NCI-H146 treated with DMSO at 0.1 percent for 48 hours (cell line): ENCODE data around the gene UBE2H.
"Not testable (repeated sequence)": the region's sequence is repeated elsewhere in the genome, so short reads cannot be mapped to it uniquely, and the experiment has no call there.

ENCODE experiments used
- DNase-seq: peaks from one replicate; lab custom pipeline; 2025; ENCODE audit not compliant: unreplicated experiment; lab: John Stamatoyannopoulos, UW

The UBE2H gene

GRCh38 chr7:129875745-129876411 is 76.9 kb downstream of the UBE2H start:
- no peak for DNase-seq

- no peak for DNase-seq
Measured at GRCh38 chr7:129875160-129875559, 77.6 kb downstream of the UBE2H start.

- DNase-seq = no peak
Measured at GRCh38 chr7:129874722-129875121, 78.0 kb downstream of the UBE2H start.

GRCh38 chr7:129872054-129872453 is 80.7 kb downstream of the UBE2H start:
- no peak for DNase-seq

DNA sequence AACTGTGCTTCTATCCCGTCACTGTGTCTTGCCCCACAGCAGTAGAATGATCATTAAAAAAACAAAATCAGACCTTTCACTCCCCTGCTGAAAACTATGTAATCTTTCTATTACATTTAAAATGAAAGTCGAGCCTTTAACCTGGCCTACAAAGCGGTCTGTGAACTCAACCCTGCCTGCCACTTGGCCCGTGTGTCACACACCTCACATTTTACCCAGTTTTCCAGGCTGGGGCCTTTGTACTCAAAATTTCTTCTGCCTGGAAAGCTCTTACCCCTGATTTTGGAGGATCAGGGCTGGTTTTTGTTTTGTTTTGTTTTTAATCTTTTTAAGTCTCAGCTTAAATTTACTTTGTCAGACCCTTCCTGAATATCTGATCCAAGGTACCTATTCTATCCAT is 82.1 kb downstream of the UBE2H start:
- DNase-seq = no peak

DNA sequence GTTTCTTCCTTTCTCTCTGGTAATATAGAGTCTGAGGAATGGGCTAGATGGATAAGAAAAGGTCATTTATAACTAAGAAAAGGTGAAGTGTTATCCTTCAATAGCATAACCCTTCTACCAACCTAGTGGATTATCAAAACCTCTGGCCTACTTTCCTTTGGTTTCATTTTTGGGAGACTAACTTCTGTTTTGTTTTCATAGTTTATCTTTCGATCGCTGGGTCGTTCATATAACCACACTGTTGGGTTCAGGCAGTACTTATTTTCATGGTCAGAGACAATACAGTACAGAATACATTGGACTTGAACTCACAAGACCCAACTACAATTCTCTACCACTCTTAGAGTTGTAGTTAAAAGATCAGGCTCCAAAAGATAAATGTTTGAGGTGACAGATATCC is 86.5 kb downstream of the UBE2H start:
- no peak for DNase-seq

GRCh38 chr7:129865925-129866201 is 86.9 kb downstream of the UBE2H start:
- no peak for DNase-seq

- DNase-seq = no peak
Measured at GRCh38 chr7:129865093-129865924, 87.5 kb downstream of the UBE2H start.

DNA sequence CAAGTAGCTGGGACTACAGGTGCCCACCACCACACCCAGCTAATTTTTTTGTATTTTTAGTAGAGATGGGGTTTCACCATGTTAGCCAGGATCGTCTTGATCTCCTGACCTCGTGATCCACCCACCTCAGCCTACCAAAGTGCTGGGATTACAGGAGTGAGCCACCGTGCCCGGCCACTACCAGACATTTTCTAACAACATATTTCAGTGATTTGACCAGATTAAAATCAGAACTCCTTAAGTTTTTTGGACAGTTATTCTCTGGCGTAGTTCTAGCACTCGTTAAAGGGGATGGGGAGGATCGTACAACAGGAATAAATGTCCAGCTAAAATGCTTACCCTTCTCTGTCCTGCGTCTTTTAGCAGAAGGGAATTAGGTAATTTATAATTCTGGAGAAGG is 88.1 kb downstream of the UBE2H start:
- DNase-seq = not testable (repeated sequence)

DNA sequence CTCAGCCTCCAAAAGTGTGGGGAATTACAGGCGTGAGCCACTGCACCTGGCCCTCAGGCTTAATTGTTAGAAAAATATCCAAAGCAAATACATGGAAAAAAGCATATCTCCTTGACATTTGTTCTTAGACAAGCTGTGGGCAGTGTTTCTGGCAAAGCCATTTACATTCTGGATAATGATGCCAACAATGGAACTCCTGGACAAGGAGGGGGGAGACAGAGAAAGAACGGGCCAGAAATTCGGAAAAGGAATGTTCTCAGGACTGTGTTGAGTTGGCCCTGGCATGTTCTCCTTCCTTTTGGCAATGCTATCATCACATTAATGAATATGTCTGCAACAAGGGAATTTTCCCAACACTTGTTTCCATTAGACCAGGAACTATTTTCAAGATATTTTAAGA is 88.7 kb downstream of the UBE2H start:
- DNase-seq = peak; percentile 85

GRCh38 chr7:129862682-129863081 is 90.1 kb downstream of the UBE2H start:
- DNase-seq = no peak

GRCh38 chr7:129860784-129861183 is 92.0 kb downstream of the UBE2H start:
- not testable (repeated sequence) for DNase-seq

DNA sequence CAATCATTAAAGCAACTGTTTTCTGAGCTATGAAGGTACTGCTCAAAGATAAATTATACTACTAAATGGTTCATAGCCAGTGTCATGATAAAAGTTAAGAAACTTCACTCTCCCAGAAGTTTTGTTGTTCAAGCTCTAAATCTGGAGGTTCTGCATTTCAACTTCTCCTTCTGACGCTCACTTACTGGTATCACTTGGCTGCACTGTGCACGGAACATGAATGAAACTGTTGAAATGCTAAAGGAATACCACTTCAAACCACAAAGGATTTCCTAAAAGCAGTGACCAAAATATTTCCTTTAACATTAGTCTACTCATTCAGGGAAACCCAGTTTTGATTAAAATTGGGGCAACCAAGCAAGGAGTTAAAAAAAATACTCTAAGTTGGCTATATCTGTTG is 93.6 kb downstream of the UBE2H start:
- DNase-seq = no peak

DNA sequence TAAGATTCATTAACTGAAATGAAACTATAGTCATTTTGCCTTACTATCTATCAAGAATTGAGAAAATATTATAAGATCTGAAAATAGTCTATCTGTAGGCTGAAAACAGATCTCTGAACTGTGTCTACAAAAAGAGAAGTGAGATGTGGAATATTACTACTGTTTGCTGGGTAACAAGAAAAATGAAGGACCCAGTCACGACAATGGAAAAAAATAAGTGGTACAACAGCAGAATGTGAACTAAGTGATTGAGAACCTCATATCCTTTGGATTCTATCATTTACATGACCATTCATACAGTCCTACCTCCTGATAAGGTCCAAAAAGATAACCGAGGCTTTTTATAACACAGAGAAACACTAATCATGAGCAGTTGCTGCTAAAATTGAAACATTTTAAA is 94.3 kb downstream of the UBE2H start:
- DNase-seq = no peak

DNA sequence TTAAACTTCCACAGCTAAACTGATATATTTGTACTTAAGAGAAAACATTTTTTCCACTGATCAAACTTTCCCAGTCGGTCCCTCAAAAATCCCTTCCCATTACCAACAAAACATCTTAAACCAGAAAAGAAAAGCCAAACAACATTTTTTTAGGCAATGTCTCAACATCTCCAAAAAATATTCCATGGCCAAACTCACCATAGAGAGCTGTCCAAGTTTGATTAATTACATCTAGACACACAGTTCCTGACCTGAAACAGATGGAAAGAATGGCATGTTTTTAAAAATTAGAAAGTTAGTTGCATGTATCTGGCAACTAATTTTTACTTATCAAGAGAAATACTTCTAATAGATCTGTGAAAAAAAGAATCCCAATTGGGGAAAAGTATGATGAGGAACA is 95.4 kb downstream of the UBE2H start:
- DNase-seq = no peak

DNA sequence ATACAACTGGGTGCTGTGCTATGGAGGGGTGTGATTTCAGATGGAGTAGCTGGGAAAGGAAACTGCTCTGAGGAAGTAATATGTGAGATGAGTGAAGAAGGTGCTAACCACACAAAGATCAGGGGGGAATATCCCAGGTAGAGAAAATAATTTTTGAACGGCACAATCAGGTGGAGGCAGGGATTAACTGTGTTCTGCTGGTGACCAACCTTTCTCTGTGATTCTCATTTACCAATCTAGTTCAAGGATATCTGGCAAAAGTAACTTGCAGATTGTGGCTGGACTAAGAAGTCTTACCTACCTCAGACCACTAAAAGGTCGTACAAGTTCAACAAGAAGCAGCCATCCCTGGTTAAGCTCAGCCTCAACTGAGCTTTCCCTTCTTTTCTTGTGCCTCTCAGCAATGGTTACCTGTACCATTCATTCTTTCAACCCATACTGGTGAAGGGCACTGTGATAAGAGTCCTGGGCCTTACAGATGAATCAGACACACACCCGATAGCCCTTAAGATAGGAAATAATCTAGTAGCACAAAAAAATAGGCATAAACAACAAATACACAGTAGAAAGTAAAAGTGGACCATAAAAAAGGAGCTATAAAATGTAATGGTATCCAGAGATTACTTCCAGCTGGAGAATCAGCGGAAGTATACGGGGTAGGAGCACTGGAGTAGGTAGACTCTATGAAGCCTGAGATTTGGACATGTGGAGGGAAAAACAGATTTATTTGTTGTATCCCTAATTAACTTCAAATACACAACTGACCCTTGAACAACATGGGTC is 96.6 kb downstream of the UBE2H start:
- DNase-seq = no peak

DNA sequence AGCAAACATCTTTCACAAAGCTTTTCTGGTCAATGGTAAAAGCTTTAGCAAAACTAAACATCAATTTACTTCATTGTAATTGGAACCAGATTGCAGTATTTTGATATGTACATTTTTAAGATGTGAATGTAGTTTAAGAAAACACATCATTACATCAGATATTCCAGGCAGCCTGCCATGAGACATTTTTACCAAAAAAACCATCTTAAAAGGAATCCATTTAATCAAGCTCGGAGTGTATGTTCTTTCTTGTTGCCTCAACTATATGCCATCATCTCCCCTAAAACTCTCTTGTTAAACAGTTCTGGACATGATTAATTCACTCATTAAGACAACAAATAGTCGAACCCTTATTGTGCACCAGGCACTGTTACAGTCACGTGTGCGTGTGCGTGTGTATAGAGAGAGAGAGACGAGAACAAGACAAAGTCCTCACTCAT is 97.5 kb downstream of the UBE2H start:
- DNase-seq = no peak

DNA sequence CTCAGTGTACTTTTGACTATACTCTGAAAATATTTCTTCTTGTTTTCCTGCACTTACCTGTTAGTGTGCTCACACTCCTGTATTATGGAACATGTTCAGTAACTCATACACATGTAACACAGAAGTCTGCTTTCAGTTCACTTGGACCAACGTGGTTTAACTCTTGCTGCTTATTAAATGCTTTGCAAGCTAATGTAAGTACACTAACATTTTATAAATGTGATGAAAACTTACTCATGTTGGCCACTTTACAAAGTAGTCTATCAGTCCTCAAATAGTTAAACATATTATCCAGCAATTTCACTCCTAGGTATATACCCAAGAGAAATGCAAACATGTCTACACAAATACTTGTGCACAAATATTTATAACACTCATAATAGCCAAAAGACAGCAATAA is 98.4 kb downstream of the UBE2H start:
- no peak for DNase-seq

DNA sequence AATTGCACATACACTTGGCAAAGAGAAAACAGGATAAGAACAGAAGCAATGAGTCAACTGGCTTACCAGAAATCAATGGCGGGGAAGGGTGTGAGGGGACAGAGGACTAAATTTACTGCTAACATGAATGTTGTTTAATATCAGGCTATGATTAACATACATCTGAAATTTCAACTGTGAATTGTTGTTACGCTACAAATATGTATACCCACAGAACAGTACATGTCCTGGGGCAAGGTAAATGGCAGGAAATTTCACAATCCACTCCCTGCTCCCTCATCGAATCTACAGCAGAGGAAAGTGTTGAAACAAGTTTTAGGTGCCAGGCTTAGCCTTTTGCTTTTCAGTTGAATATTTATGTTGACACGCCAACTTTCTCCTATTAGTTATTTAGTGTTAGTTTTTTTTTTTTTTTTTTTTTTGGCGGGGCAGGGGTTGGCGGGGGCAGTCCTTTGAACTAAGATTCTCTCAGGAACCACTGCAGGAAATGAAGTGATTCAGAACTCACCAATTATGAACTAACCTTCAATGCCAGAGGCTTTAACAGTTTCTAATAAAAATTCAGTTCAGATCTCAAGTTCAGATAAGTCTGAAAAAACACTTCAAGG is 99.0 kb downstream of the UBE2H start:
- no peak for DNase-seq

DNA sequence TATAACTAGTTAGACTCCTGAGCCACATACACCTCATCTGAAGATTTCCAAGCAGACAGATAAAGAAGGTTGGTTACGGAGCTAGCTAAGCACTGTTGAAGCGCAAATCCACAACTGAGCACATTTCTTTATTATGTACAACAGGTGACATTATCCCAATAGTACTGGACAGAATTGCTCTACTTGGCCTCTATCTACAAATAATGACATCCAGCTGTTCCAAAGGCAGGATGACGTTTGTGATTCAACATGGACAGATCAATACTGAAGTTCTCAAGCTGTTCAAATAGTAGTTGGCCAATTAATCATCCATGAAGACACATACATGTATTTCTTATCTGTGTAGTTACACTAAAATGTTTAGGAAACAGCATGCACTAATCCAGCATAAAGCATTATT is 101.0 kb downstream of the UBE2H start:
- peak; percentile 98 for DNase-seq

DNA sequence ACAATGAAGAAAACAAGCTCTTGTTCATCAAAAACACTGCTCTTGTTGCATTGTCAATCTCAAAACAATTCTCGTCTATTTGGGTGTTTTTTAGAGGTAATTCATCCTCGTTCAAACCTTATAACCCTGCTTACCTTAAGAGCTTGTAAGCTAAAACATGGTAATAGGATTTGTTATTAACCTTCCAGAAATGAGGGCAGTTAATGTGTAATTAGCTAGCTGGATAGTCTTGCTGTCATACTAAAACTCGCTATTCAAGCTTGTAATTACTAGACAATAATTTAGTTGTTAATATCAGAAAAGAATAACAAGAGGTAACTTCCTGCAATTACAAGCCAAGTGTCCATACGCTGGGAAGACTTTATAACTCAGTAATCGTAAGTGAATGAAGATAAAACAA is 101.6 kb downstream of the UBE2H start:
- DNase-seq = peak; percentile 47

DNA sequence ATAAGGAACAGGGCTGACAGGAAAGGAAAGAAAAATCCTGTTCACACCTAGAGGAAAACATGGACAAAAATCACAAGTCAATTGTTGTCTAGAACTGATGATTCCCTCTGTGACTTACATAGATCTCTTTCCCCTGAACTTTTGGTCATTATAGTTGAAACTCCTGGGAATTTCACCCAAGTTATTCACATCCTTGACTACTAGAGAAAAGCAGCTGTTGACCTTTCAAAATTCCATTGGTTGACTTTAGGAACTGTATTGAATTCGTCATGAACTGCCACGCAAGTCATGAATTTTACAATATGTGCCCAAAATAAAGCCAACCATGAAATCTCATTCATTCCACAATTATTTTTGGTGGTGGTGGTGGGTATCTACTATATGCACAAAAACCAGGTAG is 104.3 kb downstream of the UBE2H start:
- DNase-seq = no peak
